Stimulated activated CD4-positive, alpha-beta T cell treated with anti-CD3 and anti-CD28 coated beads, Interleukin-4, amount 100 ng/mL, for 24 hours (primary cell): ENCODE results near the gene TAGLN2.

ENCODE experiments used
- DNase-seq: peaks from one replicate; pipeline ENCODE4 v3.0.0-alpha.2; 2020

Gene TAGLN2

GRCh38 chr1:159868766-159869165 is 56.5 kb downstream of the TAGLN2 start:
- no peak for DNase-seq
